Epidermal melanocyte (primary cell): ENCODE measurements around the gene SMYD3.
"Not testable (repeated sequence)": the region's sequence is repeated elsewhere in the genome, so short reads cannot be mapped to it uniquely, and the experiment has no call there.

ENCODE experiments used
- DNase-seq: peaks from one replicate; pipeline ENCODE4 v3.0.0; 2011; ENCODE audit warnings: low spot score; ENCODE audit not compliant: insufficient read length

SMYD3 gene

DNA sequence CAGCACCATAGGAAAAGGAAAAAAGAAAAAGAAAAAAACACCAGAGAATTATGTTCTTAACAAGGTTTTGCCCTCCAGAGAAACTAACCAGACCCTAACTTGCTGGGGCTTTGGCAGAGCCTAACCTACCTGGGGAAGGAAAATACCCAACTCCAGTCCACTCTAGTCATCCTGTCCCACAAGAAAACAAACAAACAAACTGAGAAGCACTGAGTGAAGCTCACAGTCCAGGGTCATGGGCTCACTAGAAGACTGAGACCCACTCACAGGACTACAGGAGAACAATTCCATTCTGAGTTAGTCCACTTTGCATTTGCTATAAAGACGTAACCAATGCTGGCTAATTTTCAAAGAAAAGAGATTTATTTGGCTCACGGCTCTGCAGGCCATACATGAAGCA is 543.4 kb downstream of the SMYD3 start:
- no peak for DNase-seq

DNA sequence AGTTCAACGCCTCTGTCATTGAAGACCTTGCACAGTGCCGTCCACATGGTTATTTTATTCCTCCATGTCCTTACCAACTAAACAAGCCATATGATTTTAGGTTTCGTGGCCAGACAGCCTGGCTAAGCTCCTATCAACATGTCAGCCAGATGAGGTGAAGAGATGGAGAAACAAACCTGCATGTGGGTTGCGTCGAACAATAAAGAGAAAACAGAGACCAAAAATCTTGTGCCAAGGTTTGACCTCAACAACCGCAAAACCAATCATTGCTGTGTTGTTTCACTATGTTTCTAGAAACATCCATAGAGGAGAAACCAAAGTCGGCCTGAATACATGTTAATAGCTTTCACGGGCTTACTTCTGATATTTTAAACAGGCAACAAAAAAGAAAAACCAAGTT is 544.6 kb downstream of the SMYD3 start:
- DNase-seq, result no peak

DNA sequence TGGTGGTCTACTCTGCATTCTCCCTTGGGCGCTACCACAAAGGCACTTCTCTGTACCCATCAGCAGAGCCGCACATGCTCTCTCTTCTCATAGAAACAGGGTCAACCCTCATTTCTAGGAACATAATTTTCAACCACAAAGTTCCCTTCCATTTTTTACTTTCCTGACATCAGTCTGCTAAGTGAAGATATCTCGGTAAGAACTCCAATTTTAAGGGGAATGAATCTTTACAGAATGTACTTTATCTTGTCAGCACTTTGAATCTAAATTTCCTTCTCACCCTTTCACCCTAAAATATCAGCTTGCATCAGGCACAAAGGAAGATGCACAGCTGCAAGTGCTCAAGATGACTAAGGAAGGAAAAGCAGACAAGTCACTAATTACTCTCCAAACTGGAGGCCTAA is 545.9 kb downstream of the SMYD3 start:
- no peak for DNase-seq

DNA sequence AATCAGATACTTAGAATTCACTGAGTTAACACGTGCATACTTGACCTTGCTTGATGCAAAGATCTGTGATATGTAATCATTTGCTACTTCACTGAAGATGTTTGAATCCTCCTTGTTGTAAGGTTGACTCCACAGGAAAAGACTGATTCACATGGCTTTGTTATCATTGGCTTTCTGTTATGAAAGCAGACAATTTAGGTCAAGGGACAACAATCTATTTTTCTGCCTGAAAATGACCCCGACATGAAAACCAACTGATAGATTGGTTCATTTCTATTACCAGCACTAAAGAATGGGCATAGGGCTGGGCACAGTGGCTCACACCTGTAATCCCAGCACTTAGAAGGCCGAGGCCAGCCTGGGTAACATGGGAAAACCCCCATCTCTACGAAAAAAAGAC is 546.9 kb downstream of the SMYD3 start:
- DNase-seq, result no peak

DNA sequence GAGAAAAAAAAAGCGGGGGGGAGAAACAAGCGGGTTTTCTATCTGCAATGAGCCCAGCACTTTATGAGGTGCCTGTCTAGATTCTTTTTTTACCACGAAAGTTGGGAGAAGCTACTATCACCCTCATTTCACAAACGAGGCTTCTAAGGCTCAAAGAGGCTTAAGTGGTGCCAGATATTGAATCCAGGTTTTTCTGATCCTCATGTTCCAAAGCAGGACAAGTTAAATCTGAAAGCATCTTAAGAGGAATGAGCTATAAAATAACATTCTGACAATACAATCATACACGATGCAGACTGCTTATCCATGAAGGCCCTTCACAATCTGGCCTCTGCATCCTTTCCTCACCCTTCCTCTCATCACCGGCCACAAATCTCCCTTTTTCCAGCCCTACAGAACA is 549.1 kb downstream of the SMYD3 start:
- no peak for DNase-seq

DNA sequence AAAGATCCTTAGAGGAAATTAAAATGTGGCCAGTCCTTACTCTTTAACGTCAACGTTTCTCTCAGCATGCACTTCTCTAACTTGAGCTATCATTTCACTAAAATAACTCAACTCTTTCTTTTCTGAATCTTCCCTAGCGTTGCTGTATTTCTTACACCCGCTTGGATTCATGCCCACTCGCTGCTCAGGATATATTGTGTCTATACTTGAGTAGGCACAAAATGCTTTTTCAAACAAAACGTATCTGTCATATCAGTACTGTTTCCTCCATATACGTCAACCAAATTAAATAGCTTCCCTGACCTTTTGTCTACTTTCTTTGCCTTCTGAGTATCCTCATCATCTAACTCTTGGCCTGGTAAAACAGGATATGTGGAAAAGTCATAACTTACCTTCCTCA is 549.7 kb downstream of the SMYD3 start:
- DNase-seq, result no peak

DNA sequence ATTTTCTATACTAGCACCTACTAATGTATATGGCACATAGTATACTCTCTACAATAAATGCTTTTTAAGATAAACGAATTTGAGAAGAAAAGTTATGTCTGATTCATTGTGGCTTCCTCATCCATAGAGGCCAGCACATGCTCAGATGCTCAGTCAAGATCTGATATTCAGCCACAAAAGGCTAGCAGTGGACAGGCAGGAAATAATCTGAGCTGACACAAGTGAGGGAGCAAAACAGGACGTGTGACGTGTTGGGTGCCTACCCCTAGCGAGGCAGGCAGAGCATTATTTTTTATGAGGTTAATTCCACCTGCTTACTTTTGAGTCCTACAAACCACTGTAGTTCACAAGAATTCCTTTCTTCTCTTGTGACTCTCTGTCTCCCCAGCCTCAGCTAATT is 550.9 kb downstream of the SMYD3 start:
- no peak for DNase-seq

DNA sequence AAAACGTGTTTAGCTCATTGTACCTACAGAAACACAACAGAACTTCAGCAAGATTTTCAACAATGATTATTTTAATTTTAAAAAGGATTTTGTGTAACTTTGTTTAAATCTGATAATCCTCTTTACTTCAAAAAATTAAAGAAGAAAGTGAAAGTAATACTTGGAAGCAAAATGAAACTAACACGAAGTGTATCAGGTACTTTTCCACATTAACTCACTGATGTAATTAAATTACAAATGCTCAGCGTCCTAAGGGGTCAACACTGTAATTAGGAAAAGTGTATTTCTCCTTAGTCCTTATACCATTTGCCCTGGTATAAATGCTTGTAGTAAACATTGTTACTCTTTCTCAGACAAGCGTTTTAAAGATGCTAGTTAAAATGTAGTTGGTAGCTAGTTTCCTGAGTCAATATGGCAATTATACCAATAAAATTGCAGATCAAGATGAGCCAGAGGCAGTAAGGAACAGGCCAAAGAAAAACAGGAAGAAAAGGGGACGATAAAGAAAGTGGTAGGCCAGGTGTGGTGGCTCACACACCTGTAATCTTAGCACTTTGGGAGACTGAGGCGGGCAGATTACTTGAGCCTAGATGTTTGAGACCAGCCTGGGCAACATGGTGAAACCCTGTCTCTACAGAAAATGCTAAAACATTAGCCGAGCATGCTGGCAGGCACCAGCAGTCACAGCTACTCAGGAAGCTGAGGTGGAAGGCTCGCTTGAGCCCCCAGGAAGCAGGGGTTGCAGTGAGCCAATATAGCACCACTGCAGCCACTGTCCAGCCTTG is 553.0 kb downstream of the SMYD3 start:
- DNase-seq, result no peak

DNA sequence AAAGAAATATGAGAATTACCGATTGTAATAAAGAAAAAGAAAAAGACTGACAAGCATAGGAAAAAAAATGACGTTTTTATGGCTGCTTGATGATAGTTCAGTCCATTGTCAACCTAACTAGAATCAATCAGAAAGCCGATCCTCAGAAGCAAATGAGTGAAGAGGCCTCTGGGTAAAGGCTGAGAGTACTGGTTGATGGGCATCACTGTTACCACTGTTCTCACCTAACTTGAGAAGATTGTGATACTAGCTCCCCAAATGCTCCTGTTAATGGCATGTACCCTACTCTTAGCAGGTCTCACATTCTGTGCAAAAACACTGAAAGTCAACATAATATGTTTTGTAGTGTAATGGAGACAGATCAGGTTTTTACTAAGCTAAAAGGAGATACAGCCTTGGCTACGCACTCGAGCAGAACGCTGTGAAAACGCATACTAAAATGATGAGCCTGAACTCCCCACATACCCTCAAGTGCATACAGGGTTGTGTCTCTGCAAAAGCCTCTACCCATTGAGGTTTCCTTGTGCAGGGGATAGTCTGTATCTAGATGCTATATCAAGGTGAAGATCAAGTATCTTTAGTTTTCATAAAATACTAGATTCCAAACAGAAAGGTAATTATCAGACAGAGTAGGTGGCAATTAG is 554.6 kb downstream of the SMYD3 start:
- no peak for DNase-seq

DNA sequence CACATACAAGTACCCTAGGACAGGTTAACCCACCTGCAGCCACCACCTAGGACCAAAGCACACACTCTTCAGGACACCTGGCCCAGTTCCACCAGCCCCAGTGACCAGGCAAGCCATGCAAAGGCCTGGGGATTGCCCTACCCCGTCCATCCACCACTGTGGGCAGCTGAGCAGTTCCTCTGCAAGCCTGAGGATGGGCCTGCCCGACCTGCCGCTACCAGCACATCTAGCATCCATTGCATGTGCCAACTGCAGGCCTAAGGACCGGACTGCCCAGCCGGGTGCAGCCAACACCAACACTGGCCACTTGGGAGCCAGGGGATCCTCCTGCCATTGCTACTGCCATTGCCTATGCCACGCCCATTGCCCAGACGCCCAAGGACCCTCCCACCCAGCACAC is 558.3 kb downstream of the SMYD3 start:
- no peak for DNase-seq

DNA sequence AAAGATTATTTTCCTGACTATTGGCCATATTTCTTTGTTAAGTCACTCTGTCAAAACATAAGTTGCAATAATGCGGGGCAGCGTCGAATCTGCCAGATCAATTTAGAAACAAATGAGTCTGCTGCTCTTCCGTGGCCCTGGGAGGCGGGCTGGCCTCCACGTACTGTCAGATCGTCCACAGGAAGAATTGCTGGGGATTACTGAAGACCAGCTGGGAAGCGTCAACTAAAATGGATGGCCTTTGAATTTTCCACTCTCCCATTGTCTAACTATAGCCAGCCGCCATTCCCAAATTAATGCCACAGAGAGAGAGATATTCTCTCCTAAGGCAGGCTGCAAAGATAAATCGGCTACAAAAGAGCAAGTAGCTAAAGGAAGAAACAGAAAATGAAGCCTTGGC is 560.2 kb downstream of the SMYD3 start:
- DNase-seq, result no peak

DNA sequence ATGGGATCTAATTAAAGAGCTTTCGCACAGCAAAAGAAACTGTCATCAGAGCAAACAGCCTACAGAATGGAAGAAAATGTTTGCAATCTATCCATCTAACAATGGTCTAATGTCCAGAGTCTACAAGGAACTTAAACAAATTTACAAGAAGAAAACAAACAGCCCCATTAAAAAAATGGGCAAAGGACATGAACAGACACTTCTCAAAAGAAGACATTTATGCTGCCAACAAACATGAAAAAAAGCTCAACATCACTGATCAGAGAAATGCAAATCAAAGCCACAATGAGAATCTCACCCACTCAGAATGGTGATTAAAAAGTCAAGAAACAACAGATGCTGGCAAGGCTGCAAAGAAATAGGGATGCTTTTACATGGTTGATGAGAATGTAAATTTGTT is 561.9 kb downstream of the SMYD3 start:
- DNase-seq, result not testable (repeated sequence)

DNA sequence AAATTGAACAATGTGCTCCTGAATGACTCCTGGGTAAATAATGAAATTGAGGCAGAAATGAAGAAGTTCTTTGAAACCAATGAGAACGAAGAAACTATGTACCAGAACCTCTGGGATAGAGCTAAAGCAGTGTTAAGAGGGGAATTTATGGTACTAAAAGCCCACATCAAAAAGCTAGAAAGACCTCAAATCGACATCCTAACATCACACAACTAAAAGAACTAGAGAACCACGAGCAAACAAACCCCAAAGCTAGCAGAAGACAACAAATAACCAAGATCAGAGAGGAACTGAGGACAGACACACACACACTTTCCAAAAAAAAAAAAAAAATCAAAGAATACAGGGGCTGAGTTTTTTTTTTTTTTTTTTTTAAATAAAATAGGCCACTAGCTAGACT is 564.2 kb downstream of the SMYD3 start:
- no peak for DNase-seq

DNA sequence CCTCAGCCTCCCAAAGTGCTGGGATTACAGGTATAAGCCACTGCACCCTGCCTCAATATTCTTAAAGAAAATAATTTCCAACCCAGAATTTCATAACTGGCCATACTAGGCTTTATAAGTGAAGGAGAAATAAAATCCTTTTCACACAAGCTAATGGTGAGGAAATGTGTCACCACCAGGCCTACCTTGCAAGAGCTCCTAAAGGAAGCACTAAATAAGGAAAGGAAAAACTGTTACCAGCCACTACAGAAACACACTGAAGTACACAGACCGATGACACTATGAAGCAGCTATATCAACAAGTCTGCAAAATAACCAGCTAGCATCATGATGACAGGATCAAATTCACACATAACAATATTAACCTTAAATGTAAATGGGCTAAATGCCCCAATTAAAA is 565.3 kb downstream of the SMYD3 start:
- DNase-seq, result not testable (repeated sequence)

DNA sequence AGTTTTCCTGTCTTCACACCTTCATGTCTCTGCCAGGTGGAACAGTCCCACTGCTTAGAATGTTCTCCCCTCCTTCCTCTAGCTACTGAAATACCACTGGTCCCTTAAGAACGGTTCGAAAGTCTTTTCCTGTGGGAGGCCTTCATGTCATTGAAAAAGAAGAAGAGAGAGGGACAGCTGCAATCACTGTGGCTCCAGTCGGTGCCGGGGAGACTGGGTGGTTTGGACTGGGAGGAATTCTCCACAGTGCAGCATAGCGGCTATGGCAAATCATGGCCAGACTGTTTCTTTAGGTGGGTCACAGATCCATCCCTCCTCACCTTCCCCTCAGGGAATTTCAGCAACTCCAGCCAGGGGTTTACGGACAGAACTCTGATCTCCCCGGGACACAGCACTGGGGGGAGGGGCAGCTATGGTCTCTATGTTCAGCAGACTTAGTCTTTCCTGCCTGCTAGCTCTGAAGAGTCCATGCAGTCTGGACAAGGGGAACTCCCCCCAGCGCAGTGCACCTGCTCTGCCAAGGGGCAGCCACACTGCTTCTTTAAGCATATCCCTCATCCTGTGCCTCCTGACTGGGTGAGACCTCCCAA is 567.2 kb downstream of the SMYD3 start:
- DNase-seq, result no peak

DNA sequence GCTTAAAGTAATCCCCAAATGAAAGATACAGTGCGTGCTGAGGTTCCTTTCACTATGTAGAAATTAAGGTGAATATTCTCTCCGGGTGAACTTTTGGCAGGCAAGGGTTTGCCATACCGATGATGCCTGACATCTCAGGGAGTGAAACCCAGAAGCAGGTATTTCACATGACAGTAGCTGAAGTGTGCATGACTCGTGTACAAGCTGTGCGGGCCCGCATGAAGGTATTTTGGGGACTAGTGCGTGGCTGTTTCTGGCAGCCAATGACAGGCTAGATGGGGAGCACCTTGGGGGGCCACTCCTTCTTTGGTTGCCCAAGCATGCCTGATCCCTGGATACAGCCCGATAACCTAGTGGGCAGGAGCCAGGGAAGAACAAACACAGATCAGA is 569.0 kb downstream of the SMYD3 start:
- no peak for DNase-seq

DNA sequence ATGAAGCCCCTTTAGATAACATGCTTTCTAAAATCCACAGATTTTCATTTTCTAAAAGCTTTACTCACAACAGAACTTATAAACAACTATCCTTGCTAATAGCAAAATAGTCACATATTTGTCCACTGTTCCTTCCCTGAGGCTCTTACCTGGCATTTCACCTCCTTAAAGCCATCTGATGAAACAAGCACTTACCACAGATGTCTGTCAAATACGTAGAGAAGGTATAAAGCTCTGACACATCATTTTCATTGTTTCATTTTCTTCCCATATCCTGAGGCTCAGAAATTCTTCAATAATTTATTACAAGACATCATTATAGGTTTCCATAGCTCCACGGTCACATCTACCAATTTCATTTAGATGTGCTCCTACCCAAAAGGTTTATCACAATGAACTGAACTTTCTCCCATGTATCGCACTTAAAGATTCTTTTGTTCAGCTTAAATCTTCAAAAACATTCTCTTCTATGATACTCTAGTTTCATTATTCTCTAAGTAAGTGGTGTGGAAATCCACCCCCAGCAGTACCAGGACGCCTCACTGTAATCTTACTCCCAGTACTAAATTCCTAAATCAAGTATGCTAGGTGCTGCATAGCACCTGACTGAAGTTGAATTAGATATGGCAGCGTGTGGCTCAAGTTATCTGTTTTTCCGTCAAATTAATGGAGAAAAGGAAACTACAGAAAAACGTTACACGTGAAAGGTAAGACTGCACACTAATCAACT is 569.6 kb downstream of the SMYD3 start:
- DNase-seq, result no peak

DNA sequence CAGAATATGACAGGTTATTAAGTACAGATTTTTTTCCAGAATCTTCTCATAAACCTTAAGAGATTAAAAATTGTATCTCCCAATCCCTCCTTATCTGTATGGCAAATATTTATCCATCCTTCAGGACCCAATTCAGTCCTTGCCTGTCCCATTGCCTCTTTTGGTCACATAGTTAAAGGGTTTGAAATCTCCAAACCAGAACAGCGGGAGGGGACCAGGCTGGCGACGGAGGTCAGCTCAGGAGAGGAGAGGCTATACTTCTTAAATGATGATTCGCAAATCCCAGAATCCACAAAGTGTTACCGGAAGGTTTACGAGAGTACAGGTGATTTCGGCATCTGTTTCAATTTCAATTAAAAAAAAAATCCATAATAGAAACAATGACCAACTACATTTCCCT is 572.7 kb downstream of the SMYD3 start:
- DNase-seq, result no peak

DNA sequence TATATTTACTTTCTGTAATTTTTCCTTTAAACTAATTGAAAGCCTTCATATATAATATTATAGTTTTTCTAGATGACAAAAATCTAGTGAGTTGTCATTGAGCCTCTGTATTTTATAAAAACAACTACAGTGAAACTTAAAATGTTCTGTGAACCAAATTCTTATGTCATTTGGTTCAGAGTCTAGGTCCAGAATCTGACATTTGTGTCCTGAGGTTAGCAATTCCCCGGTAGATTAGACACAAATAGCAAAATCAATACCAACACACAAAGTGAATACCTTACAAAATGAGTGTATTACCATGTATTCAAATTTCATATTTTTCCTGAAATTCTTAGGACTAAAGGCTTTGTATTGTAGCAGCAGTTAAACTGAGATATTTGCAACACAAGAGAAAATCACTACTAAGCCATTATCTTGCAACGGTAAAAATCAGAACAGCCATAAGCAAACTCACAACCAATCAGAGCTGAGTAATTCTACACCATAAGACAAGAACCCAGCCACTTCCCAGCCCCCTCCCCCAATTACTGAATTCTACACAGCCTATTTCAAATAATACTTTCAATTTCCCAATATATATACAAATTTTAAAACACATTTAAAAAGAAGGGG is 573.5 kb downstream of the SMYD3 start:
- DNase-seq, result no peak

DNA sequence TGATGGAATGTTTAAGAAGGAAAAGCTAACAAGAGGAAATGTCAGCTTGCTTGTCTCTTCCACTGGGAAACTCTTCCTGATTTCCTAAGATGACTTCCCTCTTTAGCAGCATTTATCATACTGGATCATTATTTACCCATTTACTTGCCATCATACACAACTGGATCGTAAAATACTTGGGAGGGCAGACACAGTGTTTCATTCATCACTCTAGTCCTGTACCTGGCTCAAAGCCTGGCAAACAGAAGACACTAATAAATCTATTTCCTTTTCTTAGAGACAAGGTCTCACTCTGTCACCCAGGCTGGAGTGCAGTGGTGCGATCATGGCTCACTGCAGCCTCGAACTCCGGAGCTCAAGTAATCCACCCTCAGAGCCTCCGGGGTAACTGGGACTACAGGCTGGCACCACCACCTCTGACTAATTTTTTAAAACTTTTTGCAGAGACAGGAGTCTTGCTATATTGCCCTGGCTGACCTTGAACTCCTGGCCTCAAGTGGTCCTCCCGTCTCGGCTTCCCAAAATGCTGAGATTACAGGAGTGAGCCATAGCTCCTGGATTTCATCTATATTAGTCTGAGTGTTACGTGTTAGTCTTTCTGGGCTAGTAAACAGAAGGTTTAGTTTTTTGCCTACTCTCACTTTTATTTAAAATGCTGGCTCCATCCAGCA is 574.6 kb downstream of the SMYD3 start:
- DNase-seq, result no peak

DNA sequence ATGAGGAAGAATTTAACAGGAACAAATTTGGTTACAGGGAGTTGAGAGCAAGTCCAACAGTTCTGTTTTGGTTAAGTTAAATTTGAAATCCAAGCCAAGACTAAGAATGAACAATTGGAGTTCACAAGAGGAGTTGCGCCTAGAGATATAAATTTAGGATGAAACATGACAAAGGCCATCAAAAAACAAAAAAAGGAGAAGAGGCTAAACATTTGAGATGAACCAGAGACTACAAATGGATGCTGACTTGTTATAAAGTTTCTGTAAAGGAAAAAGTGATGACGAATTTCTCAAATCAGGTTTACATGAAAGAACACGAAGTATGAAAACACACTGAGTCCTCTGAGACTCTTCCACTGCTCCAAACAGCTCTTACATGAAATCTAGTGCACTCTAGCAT is 575.6 kb downstream of the SMYD3 start:
- no peak for DNase-seq
